H9 (cell line): Measurements from ENCODE around the gene ROCK1. TPM values are rescaled to one million over a fixed set of nuclear protein-coding genes. Genes with fewer than 3 reads are reported as not detected.

Source experiments
- DNase-seq: peaks from one replicate; pipeline ENCODE4 v3.0.0-alpha.2; 2017
- H2AFZ ChIP-seq: one replicate; pipeline ENCODE4 v1.6.1; 2013; ENCODE audit warnings: mild to moderate bottlenecking, low read length, control low read depth, moderate library complexity
- H2AK5ac ChIP-seq: 2 replicates; pipeline ENCODE4 v1.6.1; 2013; ENCODE audit warnings: low read length, control low read depth, mixed read lengths; ENCODE audit not compliant: insufficient read length
- H2BK120ac ChIP-seq: one replicate; pipeline ENCODE4 v1.6.1; 2013; ENCODE audit warnings: low read depth, mild to moderate bottlenecking, low read length, control low read depth, inconsistent platforms; ENCODE audit not compliant: poor library complexity, severe bottlenecking
- H2BK12ac ChIP-seq: 2 replicates; pipeline ENCODE4 v1.6.1; 2013; ENCODE audit warnings: low read length, control low read depth, mixed read lengths, low read depth; ENCODE audit not compliant: insufficient read length
- H2BK15ac ChIP-seq: 2 replicates; pipeline ENCODE4 v1.6.1; 2013; ENCODE audit warnings: low read depth, low read length, control low read depth
- H2BK20ac ChIP-seq: one replicate; pipeline ENCODE4 v1.6.1; 2013; ENCODE audit warnings: low read depth, mild to moderate bottlenecking, low read length, control low read depth, inconsistent platforms; ENCODE audit not compliant: poor library complexity, severe bottlenecking
- H2BK5ac ChIP-seq: 2 replicates; pipeline ENCODE4 v1.6.1; 2013; ENCODE audit warnings: low read length, control low read depth, mixed read lengths; ENCODE audit not compliant: insufficient read length
- H3K14ac ChIP-seq: 2 replicates; pipeline ENCODE4 v1.6.1; 2013; ENCODE audit warnings: low read length, control low read depth; ENCODE audit not compliant: insufficient read depth
- H3K18ac ChIP-seq: 2 replicates; pipeline ENCODE4 v1.6.1; 2013; ENCODE audit warnings: low read depth, mild to moderate bottlenecking, mixed read lengths, low read length, control low read depth; ENCODE audit not compliant: insufficient read length
- H3K23ac ChIP-seq: 2 replicates; pipeline ENCODE4 v1.6.1; 2013; ENCODE audit warnings: low read length, control low read depth, mixed read lengths, low read depth; ENCODE audit not compliant: insufficient read length
- H3K23me2 ChIP-seq: 2 replicates; pipeline ENCODE4 v1.6.1; 2013; ENCODE audit warnings: low read depth, mild to moderate bottlenecking, mixed read lengths, low read length, control low read depth; ENCODE audit not compliant: insufficient read length, poor library complexity, severe bottlenecking
- H3K27ac ChIP-seq: 2 replicates; pipeline ENCODE4 v1.5.1; 2013; ENCODE audit warnings: low read length, control low read depth, mixed read lengths, low read depth; ENCODE audit not compliant: insufficient read length
- H3K27me3 ChIP-seq: 2 replicates; pipeline ENCODE4 v1.6.1; 2013; ENCODE audit warnings: low read length, control low read depth, inconsistent platforms; ENCODE audit not compliant: insufficient read depth
- H3K4ac ChIP-seq: 2 replicates; pipeline ENCODE4 v1.6.1; 2013; ENCODE audit warnings: low read depth, mild to moderate bottlenecking, control low read depth, inconsistent platforms, low read length, moderate library complexity
- H3K4me1 ChIP-seq: 2 replicates; pipeline ENCODE4 v1.6.1; 2013; ENCODE audit warnings: low read length, control low read depth, inconsistent platforms; ENCODE audit not compliant: insufficient read depth
- H3K4me2 ChIP-seq: 2 replicates; pipeline ENCODE4 v1.6.1; 2013; ENCODE audit warnings: low read length, control low read depth, mixed read lengths; ENCODE audit not compliant: insufficient read length, insufficient read depth
- H3K56ac ChIP-seq: 2 replicates; pipeline ENCODE4 v1.6.1; 2013; ENCODE audit warnings: low read depth, mild to moderate bottlenecking, mixed read lengths, low read length, control low read depth; ENCODE audit not compliant: insufficient read length
- H3K79me1 ChIP-seq: 2 replicates; pipeline ENCODE4 v1.6.1; 2013; ENCODE audit warnings: low read depth, mild to moderate bottlenecking, moderate library complexity, low read length, control low read depth, inconsistent platforms; ENCODE audit not compliant: insufficient read depth, poor library complexity, severe bottlenecking
- H3K79me2 ChIP-seq: 2 replicates; pipeline ENCODE4 v1.6.1; 2013; ENCODE audit warnings: low read length, control low read depth, inconsistent platforms; ENCODE audit not compliant: insufficient read depth
- H3K9ac ChIP-seq: 2 replicates; pipeline ENCODE4 v1.6.1; 2013; ENCODE audit warnings: low read length, control low read depth, mixed read lengths; ENCODE audit not compliant: insufficient read length; ENCODE audit errors: extremely low read depth
- H3K9me3 ChIP-seq: one replicate; pipeline ENCODE4 v1.6.1; 2013; ENCODE audit warnings: low read depth, low read length, inconsistent platforms; ENCODE audit not compliant: control insufficient read depth
- H3T11ph ChIP-seq: one replicate; pipeline ENCODE4 v1.6.1; 2013; ENCODE audit warnings: mild to moderate bottlenecking, low read length, control low read depth, inconsistent platforms
- H4K20me1 ChIP-seq: one replicate; pipeline ENCODE4 v1.6.1; 2013; ENCODE audit not compliant: control insufficient read depth, insufficient read length, insufficient read depth
- H4K5ac ChIP-seq: 2 replicates; pipeline ENCODE4 v1.6.1; 2013; ENCODE audit warnings: low read depth, mild to moderate bottlenecking, mixed read lengths, low read length, control low read depth; ENCODE audit not compliant: insufficient read length
- H4K8ac ChIP-seq: replicated peaks from 2 replicates; pipeline ENCODE4 v1.6.1; 2013; ENCODE audit warnings: low read length, control low read depth, mixed read lengths, low read depth; ENCODE audit not compliant: insufficient read length
- H4K91ac ChIP-seq: 2 replicates; pipeline ENCODE4 v1.6.1; 2013; ENCODE audit warnings: low read depth, mild to moderate bottlenecking, moderate library complexity, mixed read lengths, low read length, control low read depth; ENCODE audit not compliant: insufficient read length
- H3K27ac Mint-ChIP-seq, 3 experiments: 2 replicates in 2 of 3; 3 replicates in 1 of 3; pipeline ENCODE4 v1.8.0; 2020 to 2021; ENCODE audit warnings: mixed read lengths in 3 of 3, mild to moderate bottlenecking in 1 of 3, moderate library complexity in 1 of 3
- H3K27me3 Mint-ChIP-seq: 2 replicates; pipeline ENCODE4 v1.8.0; 2021; ENCODE audit warnings: low read depth, mild to moderate bottlenecking, moderate library complexity, mixed read lengths
- H3K36me3 Mint-ChIP-seq, 3 experiments: 2 replicates in 2 of 3; 3 replicates in 1 of 3; pipeline ENCODE4 v1.8.0; 2020 to 2021; ENCODE audit warnings: low read depth in 3 of 3, mixed read lengths in 3 of 3; ENCODE audit not compliant: insufficient read depth in 1 of 3
- H3K4me1 Mint-ChIP-seq, 2 experiments: 2 replicates each; pipeline ENCODE4 v1.8.0; 2020; ENCODE audit warnings: mixed read lengths in 2 of 2
- H3K4me3 Mint-ChIP-seq, 2 experiments: 2 replicates in 1 of 2; 3 replicates in 1 of 2; pipeline ENCODE4 v1.8.0; 2020 to 2021; ENCODE audit warnings: mild to moderate bottlenecking in 2 of 2, mixed read lengths in 2 of 2, moderate library complexity in 1 of 2
- H3K9me3 Mint-ChIP-seq, 2 experiments: 2 replicates in 1 of 2; 3 replicates in 1 of 2; pipeline ENCODE4 v1.8.0; 2020; ENCODE audit warnings: mild to moderate bottlenecking in 2 of 2, mixed read lengths in 2 of 2, moderate library complexity in 1 of 2
- WGBS: extraction: QIAGEN DNeasy Blood & Tissue Kit; methylation state at CpG from one replicate; pipeline ENCODE4 v1.1.7; 2013; ENCODE audit warnings: missing lambda C conversion rate, low lambda C conversion rate, mixed read lengths; ENCODE audit not compliant: insufficient read length; ENCODE audit errors: extremely low coverage; 5-methylcytosine and 5-hydroxymethylcytosine counted together
- total RNA-seq: library from RNA; stranded (reverse); gene quantifications from 2 replicates; pipeline ENCODE4 v1.2.1, GENCODE V29; 2021
- TF ChIP-seq, protein P1 (sequence below): fragments of 200-600 bp; sonication (generic); conservative IDR thresholded peaks from 3 replicates; pipeline ENCODE4 v1.8.0; 2021; ENCODE audit warnings: antibody characterized with exemption, mild to moderate bottlenecking

Gene ROCK1
- total RNA-seq, 1 experiment from 2014 or later, result 38.2 TPM

DNA sequence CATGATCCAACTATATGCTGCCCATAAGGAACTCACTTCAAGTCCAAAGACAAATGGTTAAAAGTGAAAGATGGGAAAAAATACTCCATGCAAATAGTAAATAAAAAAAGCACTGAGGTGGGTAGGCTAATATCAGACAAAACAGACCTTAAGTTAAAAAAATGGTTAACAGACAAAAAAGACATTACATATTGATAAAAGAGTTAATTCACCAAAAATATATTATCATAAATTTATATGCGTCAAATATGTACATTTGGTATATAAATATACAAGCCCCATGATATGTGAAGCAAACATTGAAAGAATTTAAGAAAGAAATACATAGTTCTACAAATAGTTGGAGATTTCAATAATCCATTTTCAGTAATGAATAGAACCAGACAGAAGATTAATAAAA is 31.0 kb downstream of the ROCK1 start:
- Histone ChIP-seq H2BK20ac (no peak overlapping the region), H2AFZ (no peak overlapping the region), H3K14ac (no peak overlapping the region), H3K18ac (no peak overlapping the region), H2BK12ac (no peak overlapping the region), H3K27ac (no peak overlapping the region), H4K8ac (no peak overlapping the region), H3K9me3 (no peaks in the 10 kb centered on the region), H2BK15ac (no peak overlapping the region), H4K91ac (no peak overlapping the region), H3K4ac (no peak overlapping the region), H3K56ac (no peak overlapping the region), H3K23me2 (no peaks in the 10 kb centered on the region), H4K5ac (no peak overlapping the region), H3T11ph (no peak overlapping the region), H3K4me2 (no peak overlapping the region), H3K4me1 (no peaks in the 10 kb centered on the region), H3K79me2 (peaks cover 26% of the 10 kb centered on the region; the same call in 1 of the 2 replicates), H2BK5ac (no peak overlapping the region), H3K23ac (no peak overlapping the region), H3K9ac (no peak overlapping the region), H2BK120ac (no peak overlapping the region), H4K20me1 (no peaks in the 10 kb centered on the region), H3K27me3 (no peaks in the 10 kb centered on the region), H2AK5ac (no peak overlapping the region), H3K79me1 (peaks cover 14% of the 10 kb centered on the region)
- Mint-ChIP-seq H3K9me3 (peaks cover 16 to 31% of the 10 kb centered on the region in 2 experiments), H3K36me3 (peaks cover 10 to 37% (median 24%) of the 10 kb centered on the region in 3 experiments), H3K4me1 (peaks cover under 1 to 4% of the 10 kb centered on the region in 2 experiments; a peak in 2 of 4 replicates), H3K27me3 (no peaks in the 10 kb centered on the region), H3K27ac (no peak overlapping the region), H3K4me3 (no peak overlapping the region)
- DNase-seq, result no peak
- no CpG with 5 or more reads among the region's 1 CpG for WGBS
- TF ChIP-seq, protein P1, sequence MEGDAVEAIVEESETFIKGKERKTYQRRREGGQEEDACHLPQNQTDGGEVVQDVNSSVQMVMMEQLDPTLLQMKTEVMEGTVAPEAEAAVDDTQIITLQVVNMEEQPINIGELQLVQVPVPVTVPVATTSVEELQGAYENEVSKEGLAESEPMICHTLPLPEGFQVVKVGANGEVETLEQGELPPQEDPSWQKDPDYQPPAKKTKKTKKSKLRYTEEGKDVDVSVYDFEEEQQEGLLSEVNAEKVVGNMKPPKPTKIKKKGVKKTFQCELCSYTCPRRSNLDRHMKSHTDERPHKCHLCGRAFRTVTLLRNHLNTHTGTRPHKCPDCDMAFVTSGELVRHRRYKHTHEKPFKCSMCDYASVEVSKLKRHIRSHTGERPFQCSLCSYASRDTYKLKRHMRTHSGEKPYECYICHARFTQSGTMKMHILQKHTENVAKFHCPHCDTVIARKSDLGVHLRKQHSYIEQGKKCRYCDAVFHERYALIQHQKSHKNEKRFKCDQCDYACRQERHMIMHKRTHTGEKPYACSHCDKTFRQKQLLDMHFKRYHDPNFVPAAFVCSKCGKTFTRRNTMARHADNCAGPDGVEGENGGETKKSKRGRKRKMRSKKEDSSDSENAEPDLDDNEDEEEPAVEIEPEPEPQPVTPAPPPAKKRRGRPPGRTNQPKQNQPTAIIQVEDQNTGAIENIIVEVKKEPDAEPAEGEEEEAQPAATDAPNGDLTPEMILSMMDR, result no peak
